Astrocyte (in vitro differentiated cells and primary cell): ENCODE data around the gene PEX7.

Experiments
- EZH2 ChIP-seq: IDR thresholded peaks from 2 replicates; pipeline ENCODE4 v1.6.1; 2012; ENCODE audit warnings: mild to moderate bottlenecking, low read length, inconsistent platforms; ENCODE audit not compliant: insufficient read depth
- TF ChIP-seq, protein P1 (sequence below): IDR thresholded peaks from 2 replicates; pipeline ENCODE4 v1.5.1; 2011; ENCODE audit warnings: low read depth, mild to moderate bottlenecking, inconsistent platforms, low read length, moderate library complexity; ENCODE audit not compliant: insufficient read depth

- TF ChIP-seq, protein P1, sequence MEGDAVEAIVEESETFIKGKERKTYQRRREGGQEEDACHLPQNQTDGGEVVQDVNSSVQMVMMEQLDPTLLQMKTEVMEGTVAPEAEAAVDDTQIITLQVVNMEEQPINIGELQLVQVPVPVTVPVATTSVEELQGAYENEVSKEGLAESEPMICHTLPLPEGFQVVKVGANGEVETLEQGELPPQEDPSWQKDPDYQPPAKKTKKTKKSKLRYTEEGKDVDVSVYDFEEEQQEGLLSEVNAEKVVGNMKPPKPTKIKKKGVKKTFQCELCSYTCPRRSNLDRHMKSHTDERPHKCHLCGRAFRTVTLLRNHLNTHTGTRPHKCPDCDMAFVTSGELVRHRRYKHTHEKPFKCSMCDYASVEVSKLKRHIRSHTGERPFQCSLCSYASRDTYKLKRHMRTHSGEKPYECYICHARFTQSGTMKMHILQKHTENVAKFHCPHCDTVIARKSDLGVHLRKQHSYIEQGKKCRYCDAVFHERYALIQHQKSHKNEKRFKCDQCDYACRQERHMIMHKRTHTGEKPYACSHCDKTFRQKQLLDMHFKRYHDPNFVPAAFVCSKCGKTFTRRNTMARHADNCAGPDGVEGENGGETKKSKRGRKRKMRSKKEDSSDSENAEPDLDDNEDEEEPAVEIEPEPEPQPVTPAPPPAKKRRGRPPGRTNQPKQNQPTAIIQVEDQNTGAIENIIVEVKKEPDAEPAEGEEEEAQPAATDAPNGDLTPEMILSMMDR: no peak
- no peak for TF ChIP-seq EZH2
Observed at GRCh38 chr6:136963259-136963658, 140.9 kb downstream of the PEX7 start.
